SU-DHL-6 (cell line): ENCODE data around the gene SH3BP5.

Experiments used
- H2AFZ ChIP-seq: fragments of 200-600 bp; sonication (generic); 2 replicates; pipeline ENCODE4 v1.6.1; 2014; ENCODE audit warnings: low read depth, mild to moderate bottlenecking, moderate library complexity, mixed read lengths, antibody characterized with exemption, low read length; ENCODE audit not compliant: severe bottlenecking
- H3F3A ChIP-seq: fragments of 200-600 bp; shearing (Covaris generic); 2 replicates; pipeline ENCODE4 v1.6.0; 2016; ENCODE audit warnings: antibody characterized with exemption, mild to moderate bottlenecking; ENCODE audit not compliant: insufficient read depth
- H3K27ac ChIP-seq: fragments of 200-600 bp; sonication (generic); 2 replicates; pipeline ENCODE4 v1.5.1; 2016; ENCODE audit warnings: low read depth, mild to moderate bottlenecking, low read length, moderate library complexity, mixed read lengths
- H3K27me3 ChIP-seq: fragments of 200-600 bp; sonication (generic), shearing (Covaris generic); 2 replicates; pipeline ENCODE4 v1.6.0; 2014; ENCODE audit warnings: mild to moderate bottlenecking, low read length
- H3K36me3 ChIP-seq: fragments of 200-600 bp; sonication (generic); 2 replicates; pipeline ENCODE4 v1.6.1; 2014; ENCODE audit warnings: mild to moderate bottlenecking, low read length, mixed read lengths
- H3K4me2 ChIP-seq: fragments of 300-600, 200-600 bp; shearing (Covaris generic), sonication (generic); 2 replicates; pipeline ENCODE4 v1.6.0; 2014; ENCODE audit warnings: low read length, low read depth, mild to moderate bottlenecking; ENCODE audit not compliant: poor library complexity, severe bottlenecking
- H3K4me3 ChIP-seq: fragments of 200-600 bp; sonication (generic); 2 replicates; pipeline ENCODE4 v1.5.1; 2014; ENCODE audit warnings: antibody characterized with exemption, low read length, mild to moderate bottlenecking, mixed read lengths; ENCODE audit not compliant: insufficient read depth, poor library complexity, severe bottlenecking
- H3K79me2 ChIP-seq: fragments of 200-600 bp; sonication (generic); 2 replicates; pipeline ENCODE4 v1.6.1; 2014; ENCODE audit warnings: mild to moderate bottlenecking, low read length, moderate library complexity; ENCODE audit not compliant: insufficient read depth
- H3K9ac ChIP-seq: fragments of 200-600 bp; sonication (generic); 2 replicates; pipeline ENCODE4 v1.7.0; 2014; ENCODE audit warnings: mild to moderate bottlenecking, low read length
- H3K9me2 ChIP-seq: fragments of 200-600 bp; sonication (generic); replicated peaks from 2 replicates; pipeline ENCODE4 v1.6.1; 2014; ENCODE audit warnings: low read length; ENCODE audit not compliant: insufficient read depth
- H3K9me3 ChIP-seq: fragments of 200-600 bp; sonication (generic); 2 replicates; pipeline ENCODE4 v1.6.1; 2014; ENCODE audit warnings: low read length, mixed read lengths; ENCODE audit not compliant: insufficient read depth
- H4K20me1 ChIP-seq: fragments of 200-600 bp; sonication (generic); 2 replicates; pipeline ENCODE4 v1.6.1; 2014; ENCODE audit warnings: low read depth, mild to moderate bottlenecking, antibody characterized with exemption, low read length, moderate library complexity, mixed read lengths
- CTCF ChIP-seq: fragments of 200-600 bp; sonication (generic); IDR thresholded peaks from one replicate; pipeline ENCODE4 v1.5.1; 2017; ENCODE audit warnings: antibody characterized with exemption, mild to moderate bottlenecking, low read length, moderate library complexity; ENCODE audit not compliant: insufficient read depth, poor library complexity, severe bottlenecking
- EZH2phosphoT487 ChIP-seq: fragments of 200-600 bp; sonication (generic), shearing (Covaris generic); conservative IDR thresholded peaks from 2 replicates; pipeline ENCODE4 v1.6.1; 2018; ENCODE audit warnings: mild to moderate bottlenecking, antibody characterized with exemption, low read length, moderate library complexity, mixed read lengths

Gene SH3BP5

DNA sequence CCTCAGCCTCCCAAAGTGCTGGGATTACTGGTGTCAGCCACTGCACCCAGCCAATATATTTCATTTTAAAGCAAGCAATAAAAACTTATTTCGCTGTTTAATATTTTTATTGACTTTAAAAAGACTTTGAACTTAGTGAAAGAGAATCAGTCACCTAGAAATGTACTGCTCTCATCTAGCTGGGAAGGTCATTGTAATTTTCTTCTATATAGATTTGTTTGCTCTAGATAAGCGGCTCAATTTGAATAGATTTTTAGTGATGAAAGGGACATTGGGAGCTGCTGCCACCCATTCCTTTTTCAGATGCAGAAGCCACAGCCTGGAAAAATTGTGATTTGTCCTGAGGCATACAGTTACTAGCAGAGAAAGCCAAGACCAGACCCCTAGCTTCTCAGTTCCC, 86.2 kb downstream of the SH3BP5 start:
- H3K4me3 ChIP-seq, result no peak overlapping the region
- no peaks in the 10 kb centered on the region for H3K9me2 ChIP-seq
- no peaks in the 10 kb centered on the region for H3K9me3 ChIP-seq
- H4K20me1 ChIP-seq, result 0 out of 2 replicates have a peak, but pooled peaks cover 4% of the 10 kb centered on the region
- TF ChIP-seq EZH2phosphoT487 (no peak), CTCF (no peak)
- no peak overlapping the region for H3K9ac ChIP-seq
- H3K27me3 ChIP-seq, result no peaks in the 10 kb centered on the region
- H3F3A ChIP-seq, result peaks cover 3% of the 10 kb centered on the region; the same call in 1 of the 2 replicates
- H3K27ac ChIP-seq, result no peak overlapping the region
- H3K4me2 ChIP-seq, result no peak overlapping the region
- H3K36me3 ChIP-seq, result peaks cover 40% of the 10 kb centered on the region
- H3K79me2 ChIP-seq, result no peaks in the 10 kb centered on the region
- no peak overlapping the region for H2AFZ ChIP-seq

- Histone ChIP-seq H3K27me3 (no peaks in the 10 kb centered on the region), H3K9me2 (no peaks in the 10 kb centered on the region), H3K9me3 (no peaks in the 10 kb centered on the region), H3K4me2 (no peak overlapping the region), H3K36me3 (peaks cover 42% of the 10 kb centered on the region), H3K79me2 (no peaks in the 10 kb centered on the region), H3K9ac (no peak overlapping the region), H3K4me3 (no peak overlapping the region), H3K27ac (no peak overlapping the region), H2AFZ (no peak overlapping the region), H3F3A (peaks cover 3% of the 10 kb centered on the region; the same call in 1 of the 2 replicates), H4K20me1 (0 out of 2 replicates have a peak, but pooled peaks cover 4% of the 10 kb centered on the region)
- no peak for TF ChIP-seq EZH2phosphoT487
- no peak for TF ChIP-seq CTCF
Measured at GRCh38 chr3:15243822-15244482, 88.4 kb downstream of the SH3BP5 start.

- 0 out of 2 replicates have a peak, but pooled peaks cover 4% of the 10 kb centered on the region for H4K20me1 ChIP-seq
- H2AFZ ChIP-seq, result no peak overlapping the region
- H3K27ac ChIP-seq, result no peak overlapping the region
- peaks cover 33% of the 10 kb centered on the region; the same call in 1 of the 2 replicates for H3K36me3 ChIP-seq
- no peak overlapping the region for H3K4me2 ChIP-seq
- no peak overlapping the region for H3K4me3 ChIP-seq
- H3K27me3 ChIP-seq, result no peaks in the 10 kb centered on the region
- H3F3A ChIP-seq, result peaks cover 3% of the 10 kb centered on the region; the same call in 1 of the 2 replicates
- no peak overlapping the region for H3K9ac ChIP-seq
- H3K9me3 ChIP-seq, result no peaks in the 10 kb centered on the region
- no peaks in the 10 kb centered on the region for H3K9me2 ChIP-seq
- H3K79me2 ChIP-seq, result no peaks in the 10 kb centered on the region
- TF ChIP-seq EZH2phosphoT487 (no peak), CTCF (peak; percentile 25)
Measured at GRCh38 chr3:15241341-15241740, 91.0 kb downstream of the SH3BP5 start.
